SK-N-SH treated with all-trans-retinoic acid at 6 μM for 48 hours (cell line): ENCODE results near the gene ULK4.

Experiments used
- ATAC-seq: fragments of 200-7000 bp; cut with Tn5 transposase; 3 replicates; pipeline ENCODE4 v1.9.1; 2020; ENCODE audit warnings: mild to moderate bottlenecking, moderate library complexity
- BACH2 ChIP-seq: fragments of 250-450 bp; sonication (Bioruptor Pico); IDR thresholded peaks from 2 replicates; pipeline ENCODE4 v1.9.0; 2021; ENCODE audit warnings: mild to moderate bottlenecking, borderline replicate concordance
- GLIS3 ChIP-seq: fragments of 250-450 bp; sonication (Bioruptor Pico); IDR thresholded peaks from 2 replicates; pipeline ENCODE4 v1.5.0; 2020; ENCODE audit warnings: mild to moderate bottlenecking, moderate library complexity
- ISL1 ChIP-seq: fragments of 250-450 bp; sonication (Bioruptor Pico); IDR thresholded peaks from 2 replicates; pipeline ENCODE4 v2.1.2; 2022; ENCODE audit warnings: mild to moderate bottlenecking, moderate library complexity
- PPARA ChIP-seq: fragments of 250-450 bp; sonication (Bioruptor Pico); IDR thresholded peaks from 2 replicates; pipeline ENCODE4 v1.5.0; 2020; ENCODE audit warnings: mild to moderate bottlenecking, borderline replicate concordance
- SNAI2 ChIP-seq: fragments of 250-450 bp; sonication (Bioruptor Pico); IDR thresholded peaks from 2 replicates; pipeline ENCODE4 v1.5.0; 2020; ENCODE audit warnings: mild to moderate bottlenecking, moderate library complexity
- TCF4 ChIP-seq: fragments of 250-450 bp; sonication (Bioruptor Pico); IDR thresholded peaks from 2 replicates; pipeline ENCODE4 v1.8.0; 2021; ENCODE audit warnings: mild to moderate bottlenecking, moderate library complexity, borderline replicate concordance
- TOX ChIP-seq: fragments of 250-450 bp; sonication (Bioruptor Pico); IDR thresholded peaks from 2 replicates; pipeline ENCODE4 v1.8.0; 2021; ENCODE audit warnings: mild to moderate bottlenecking, moderate library complexity, borderline replicate concordance
- ZC3H10 ChIP-seq: fragments of 250-450 bp; sonication (Bioruptor Pico); IDR thresholded peaks from 2 replicates; pipeline ENCODE4 v1.5.1; 2021; ENCODE audit warnings: mild to moderate bottlenecking, moderate library complexity
- ZFP3 ChIP-seq: fragments of 250-450 bp; sonication (Bioruptor Pico); IDR thresholded peaks from 2 replicates; pipeline ENCODE4 v1.5.0; 2020; ENCODE audit warnings: mild to moderate bottlenecking, moderate library complexity
- ZFP30 ChIP-seq: fragments of 450-650 bp; formaldehyde crosslinking; IDR thresholded peaks from 2 replicates; pipeline ENCODE4 v1.5.0; 2022; ENCODE audit warnings: mild to moderate bottlenecking, moderate library complexity
- ZNF8 ChIP-seq: fragments of 450-650 bp; formaldehyde crosslinking; IDR thresholded peaks from 2 replicates; pipeline ENCODE4 v1.5.0; 2020; ENCODE audit warnings: mild to moderate bottlenecking, moderate library complexity
- TF ChIP-seq, protein P1 (sequence below): fragments of 250-450 bp; sonication (Bioruptor Pico); IDR thresholded peaks from 2 replicates; pipeline ENCODE4 v1.8.0; 2020; ENCODE audit warnings: mild to moderate bottlenecking, moderate library complexity, borderline replicate concordance
- TF ChIP-seq, protein P2 (sequence below): fragments of 250-450 bp; sonication (Bioruptor Pico); IDR thresholded peaks from 2 replicates; pipeline ENCODE4 v1.8.0; 2021; ENCODE audit warnings: low read depth, mild to moderate bottlenecking, moderate library complexity, borderline replicate concordance
- TF ChIP-seq, protein P3 (sequence below): fragments of 250-450 bp; sonication (Bioruptor Pico); IDR thresholded peaks from 2 replicates; pipeline ENCODE4 v1.5.1; 2021; ENCODE audit warnings: mild to moderate bottlenecking, moderate library complexity
- TF ChIP-seq, protein P4 (sequence below): fragments of 250-450 bp; sonication (Bioruptor Pico); IDR thresholded peaks from 2 replicates; pipeline ENCODE4 v1.5.1; 2020; ENCODE audit warnings: low read depth, mild to moderate bottlenecking, moderate library complexity
- TF ChIP-seq, protein P5 (sequence below): fragments of 250-450 bp; sonication (Bioruptor Pico); IDR thresholded peaks from 2 replicates; pipeline ENCODE4 v1.5.0; 2020; ENCODE audit warnings: mild to moderate bottlenecking, moderate library complexity

ULK4 gene

DNA sequence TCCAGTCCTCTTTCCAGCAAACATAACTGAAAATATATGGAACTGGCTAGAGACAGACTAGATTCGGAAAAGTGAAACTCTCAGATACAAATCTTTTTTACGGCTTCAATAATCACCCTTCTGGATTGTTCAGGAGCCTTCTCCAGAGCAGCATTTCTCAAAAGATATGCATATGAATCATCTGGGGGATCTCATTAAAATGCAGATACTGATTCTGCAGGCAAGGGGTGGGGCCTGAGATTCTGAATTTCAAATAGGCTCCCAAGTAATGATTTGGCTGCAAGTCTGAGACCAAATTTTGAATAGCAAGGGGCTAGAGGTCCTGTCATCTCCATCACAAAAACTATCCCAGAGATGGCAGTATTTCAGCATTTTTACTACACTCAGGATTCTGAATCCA lies 597.2 kb downstream of the ULK4 start:
- TF ChIP-seq, protein P1, sequence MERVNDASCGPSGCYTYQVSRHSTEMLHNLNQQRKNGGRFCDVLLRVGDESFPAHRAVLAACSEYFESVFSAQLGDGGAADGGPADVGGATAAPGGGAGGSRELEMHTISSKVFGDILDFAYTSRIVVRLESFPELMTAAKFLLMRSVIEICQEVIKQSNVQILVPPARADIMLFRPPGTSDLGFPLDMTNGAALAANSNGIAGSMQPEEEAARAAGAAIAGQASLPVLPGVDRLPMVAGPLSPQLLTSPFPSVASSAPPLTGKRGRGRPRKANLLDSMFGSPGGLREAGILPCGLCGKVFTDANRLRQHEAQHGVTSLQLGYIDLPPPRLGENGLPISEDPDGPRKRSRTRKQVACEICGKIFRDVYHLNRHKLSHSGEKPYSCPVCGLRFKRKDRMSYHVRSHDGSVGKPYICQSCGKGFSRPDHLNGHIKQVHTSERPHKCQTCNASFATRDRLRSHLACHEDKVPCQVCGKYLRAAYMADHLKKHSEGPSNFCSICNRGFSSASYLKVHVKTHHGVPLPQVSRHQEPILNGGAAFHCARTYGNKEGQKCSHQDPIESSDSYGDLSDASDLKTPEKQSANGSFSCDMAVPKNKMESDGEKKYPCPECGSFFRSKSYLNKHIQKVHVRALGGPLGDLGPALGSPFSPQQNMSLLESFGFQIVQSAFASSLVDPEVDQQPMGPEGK (CRISPR knock-in tag): no peak
- TF ChIP-seq, protein P2, sequence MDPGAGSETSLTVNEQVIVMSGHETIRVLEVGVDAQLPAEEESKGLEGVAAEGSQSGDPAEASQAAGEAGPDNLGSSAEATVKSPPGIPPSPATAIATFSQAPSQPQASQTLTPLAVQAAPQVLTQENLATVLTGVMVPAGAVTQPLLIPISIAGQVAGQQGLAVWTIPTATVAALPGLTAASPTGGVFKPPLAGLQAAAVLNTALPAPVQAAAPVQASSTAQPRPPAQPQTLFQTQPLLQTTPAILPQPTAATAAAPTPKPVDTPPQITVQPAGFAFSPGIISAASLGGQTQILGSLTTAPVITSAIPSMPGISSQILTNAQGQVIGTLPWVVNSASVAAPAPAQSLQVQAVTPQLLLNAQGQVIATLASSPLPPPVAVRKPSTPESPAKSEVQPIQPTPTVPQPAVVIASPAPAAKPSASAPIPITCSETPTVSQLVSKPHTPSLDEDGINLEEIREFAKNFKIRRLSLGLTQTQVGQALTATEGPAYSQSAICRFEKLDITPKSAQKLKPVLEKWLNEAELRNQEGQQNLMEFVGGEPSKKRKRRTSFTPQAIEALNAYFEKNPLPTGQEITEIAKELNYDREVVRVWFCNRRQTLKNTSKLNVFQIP (CRISPR knock-in tag): no peak
- no peak for TF ChIP-seq ZFP30 (CRISPR knock-in tag)
- ATAC-seq: no peak

DNA sequence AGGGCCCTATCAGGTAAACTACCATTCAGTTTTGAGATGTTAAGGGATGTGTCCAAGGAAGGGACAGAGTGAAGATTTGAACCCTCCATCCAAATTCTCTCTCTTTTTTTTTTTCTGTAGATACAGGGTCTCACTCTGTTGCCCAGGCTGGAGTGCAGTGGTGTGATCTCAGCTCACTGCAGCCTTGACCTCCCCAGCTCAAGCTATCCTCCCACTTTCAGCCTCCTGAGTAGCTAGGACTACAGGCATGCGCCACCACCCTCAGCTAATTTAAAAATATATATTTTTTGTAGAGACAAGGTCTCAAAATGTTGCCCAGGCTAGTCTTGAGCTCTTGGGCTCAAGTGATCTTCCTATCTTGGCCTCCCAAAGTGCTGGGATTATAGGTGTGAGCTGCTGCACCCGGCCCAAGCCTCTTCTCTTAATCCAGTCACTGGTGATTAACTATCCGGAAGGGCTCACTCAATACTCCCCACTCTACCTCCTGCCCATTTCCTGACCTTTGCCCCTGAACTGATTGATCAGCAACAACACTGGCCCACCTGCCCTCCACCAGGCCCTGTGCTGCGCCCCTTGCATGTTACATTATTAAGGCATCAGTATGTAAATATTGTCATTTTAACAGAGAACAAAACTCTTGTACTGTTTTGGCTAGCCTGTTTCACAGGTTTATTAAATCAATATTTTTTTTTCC lies 597.9 kb downstream of the ULK4 start:
- TF ChIP-seq BACH2 (CRISPR knock-in tag) (no peak), PPARA (CRISPR knock-in tag) (no peak), TOX (CRISPR knock-in tag) (no peak)
- TF ChIP-seq, protein P3, sequence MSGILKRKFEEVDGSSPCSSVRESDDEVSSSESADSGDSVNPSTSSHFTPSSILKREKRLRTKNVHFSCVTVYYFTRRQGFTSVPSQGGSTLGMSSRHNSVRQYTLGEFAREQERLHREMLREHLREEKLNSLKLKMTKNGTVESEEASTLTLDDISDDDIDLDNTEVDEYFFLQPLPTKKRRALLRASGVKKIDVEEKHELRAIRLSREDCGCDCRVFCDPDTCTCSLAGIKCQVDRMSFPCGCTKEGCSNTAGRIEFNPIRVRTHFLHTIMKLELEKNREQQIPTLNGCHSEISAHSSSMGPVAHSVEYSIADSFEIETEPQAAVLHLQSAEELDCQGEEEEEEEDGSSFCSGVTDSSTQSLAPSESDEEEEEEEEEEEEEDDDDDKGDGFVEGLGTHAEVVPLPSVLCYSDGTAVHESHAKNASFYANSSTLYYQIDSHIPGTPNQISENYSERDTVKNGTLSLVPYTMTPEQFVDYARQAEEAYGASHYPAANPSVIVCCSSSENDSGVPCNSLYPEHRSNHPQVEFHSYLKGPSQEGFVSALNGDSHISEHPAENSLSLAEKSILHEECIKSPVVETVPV: no peak
- TF ChIP-seq, protein P4, sequence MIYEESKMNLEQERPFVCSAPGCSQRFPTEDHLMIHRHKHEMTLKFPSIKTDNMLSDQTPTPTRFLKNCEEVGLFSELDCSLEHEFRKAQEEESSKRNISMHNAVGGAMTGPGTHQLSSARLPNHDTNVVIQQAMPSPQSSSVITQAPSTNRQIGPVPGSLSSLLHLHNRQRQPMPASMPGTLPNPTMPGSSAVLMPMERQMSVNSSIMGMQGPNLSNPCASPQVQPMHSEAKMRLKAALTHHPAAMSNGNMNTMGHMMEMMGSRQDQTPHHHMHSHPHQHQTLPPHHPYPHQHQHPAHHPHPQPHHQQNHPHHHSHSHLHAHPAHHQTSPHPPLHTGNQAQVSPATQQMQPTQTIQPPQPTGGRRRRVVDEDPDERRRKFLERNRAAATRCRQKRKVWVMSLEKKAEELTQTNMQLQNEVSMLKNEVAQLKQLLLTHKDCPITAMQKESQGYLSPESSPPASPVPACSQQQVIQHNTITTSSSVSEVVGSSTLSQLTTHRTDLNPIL: no peak
- ATAC-seq: no peak

DNA sequence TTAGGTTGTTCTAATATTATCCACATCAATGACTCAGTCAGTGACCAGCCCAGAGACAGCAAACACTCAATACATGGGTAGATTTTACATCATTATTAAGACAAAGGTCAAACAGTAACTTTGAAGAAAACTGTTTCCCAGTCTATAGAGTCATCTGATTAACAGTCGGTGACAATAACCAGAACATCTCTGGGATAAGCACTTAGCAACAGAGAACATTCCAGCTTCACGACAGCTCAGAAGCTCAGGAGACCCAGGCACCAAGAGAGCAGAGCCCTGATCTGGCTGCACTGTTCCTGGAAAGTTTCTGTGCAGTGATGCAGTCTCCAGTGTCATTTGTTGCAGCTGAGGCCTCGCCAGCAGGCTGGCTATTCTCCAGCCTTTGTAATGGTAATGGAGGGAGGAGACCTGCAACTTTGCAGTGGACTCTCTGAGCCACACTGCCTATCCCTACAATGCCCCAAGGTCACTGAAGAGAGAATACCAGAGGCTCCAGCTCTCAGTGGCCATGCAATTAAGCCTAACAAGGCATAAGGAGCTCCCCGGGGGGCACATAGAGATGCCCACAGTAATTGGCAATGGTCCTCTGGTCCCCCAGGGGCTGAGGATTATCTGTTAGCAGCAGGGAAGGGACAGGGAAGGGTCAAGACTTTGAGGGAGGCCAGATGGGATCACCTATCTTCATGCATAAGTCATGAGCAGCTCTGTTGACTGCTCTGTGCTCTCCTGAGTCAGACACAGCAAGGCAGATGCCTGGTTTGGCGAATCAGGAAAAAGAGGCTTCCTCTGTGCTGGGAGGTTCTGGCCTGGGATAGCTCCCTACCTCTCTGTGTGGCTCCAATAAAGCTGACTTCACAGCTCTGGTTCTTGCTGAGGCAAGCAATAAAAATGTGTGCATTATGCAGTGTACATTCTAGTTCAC lies 599.0 kb downstream of the ULK4 start:
- peak; percentile 92 for ATAC-seq
- no peak for TF ChIP-seq ZNF8 (CRISPR knock-in tag)
- no peak for TF ChIP-seq BACH2 (CRISPR knock-in tag)
- TF ChIP-seq SNAI2: 0 out of 2 replicates have a peak, but pooled peaks have one; percentile 65
- TF ChIP-seq ZFP3: no peak
- 0 out of 2 replicates have a peak, but pooled peaks have one; percentile 12 for TF ChIP-seq ZC3H10
- TF ChIP-seq, protein P5, sequence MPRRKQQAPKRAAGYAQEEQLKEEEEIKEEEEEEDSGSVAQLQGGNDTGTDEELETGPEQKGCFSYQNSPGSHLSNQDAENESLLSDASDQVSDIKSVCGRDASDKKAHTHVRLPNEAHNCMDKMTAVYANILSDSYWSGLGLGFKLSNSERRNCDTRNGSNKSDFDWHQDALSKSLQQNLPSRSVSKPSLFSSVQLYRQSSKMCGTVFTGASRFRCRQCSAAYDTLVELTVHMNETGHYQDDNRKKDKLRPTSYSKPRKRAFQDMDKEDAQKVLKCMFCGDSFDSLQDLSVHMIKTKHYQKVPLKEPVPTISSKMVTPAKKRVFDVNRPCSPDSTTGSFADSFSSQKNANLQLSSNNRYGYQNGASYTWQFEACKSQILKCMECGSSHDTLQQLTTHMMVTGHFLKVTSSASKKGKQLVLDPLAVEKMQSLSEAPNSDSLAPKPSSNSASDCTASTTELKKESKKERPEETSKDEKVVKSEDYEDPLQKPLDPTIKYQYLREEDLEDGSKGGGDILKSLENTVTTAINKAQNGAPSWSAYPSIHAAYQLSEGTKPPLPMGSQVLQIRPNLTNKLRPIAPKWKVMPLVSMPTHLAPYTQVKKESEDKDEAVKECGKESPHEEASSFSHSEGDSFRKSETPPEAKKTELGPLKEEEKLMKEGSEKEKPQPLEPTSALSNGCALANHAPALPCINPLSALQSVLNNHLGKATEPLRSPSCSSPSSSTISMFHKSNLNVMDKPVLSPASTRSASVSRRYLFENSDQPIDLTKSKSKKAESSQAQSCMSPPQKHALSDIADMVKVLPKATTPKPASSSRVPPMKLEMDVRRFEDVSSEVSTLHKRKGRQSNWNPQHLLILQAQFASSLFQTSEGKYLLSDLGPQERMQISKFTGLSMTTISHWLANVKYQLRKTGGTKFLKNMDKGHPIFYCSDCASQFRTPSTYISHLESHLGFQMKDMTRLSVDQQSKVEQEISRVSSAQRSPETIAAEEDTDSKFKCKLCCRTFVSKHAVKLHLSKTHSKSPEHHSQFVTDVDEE: peak; percentile 78; the same call in 1 of the 2 replicates
- TF ChIP-seq, protein P4: peak; percentile 79
- peak; percentile 78 for TF ChIP-seq TCF4 (CRISPR knock-in tag)
- peak; percentile 93 for TF ChIP-seq ISL1 (CRISPR knock-in tag)
- TF ChIP-seq GLIS3: no peak
